Fibroblast of skin of right quadriceps (primary cell): Measurements from ENCODE around the gene MOGAT3.
A peak's percentile ranks its signal among the peaks of the same experiment; 100 is the strongest.

Experiments
- DNase-seq: peaks from one replicate; pipeline ENCODE4 v3.0.0-alpha.2; 2013

Gene MOGAT3

DNA sequence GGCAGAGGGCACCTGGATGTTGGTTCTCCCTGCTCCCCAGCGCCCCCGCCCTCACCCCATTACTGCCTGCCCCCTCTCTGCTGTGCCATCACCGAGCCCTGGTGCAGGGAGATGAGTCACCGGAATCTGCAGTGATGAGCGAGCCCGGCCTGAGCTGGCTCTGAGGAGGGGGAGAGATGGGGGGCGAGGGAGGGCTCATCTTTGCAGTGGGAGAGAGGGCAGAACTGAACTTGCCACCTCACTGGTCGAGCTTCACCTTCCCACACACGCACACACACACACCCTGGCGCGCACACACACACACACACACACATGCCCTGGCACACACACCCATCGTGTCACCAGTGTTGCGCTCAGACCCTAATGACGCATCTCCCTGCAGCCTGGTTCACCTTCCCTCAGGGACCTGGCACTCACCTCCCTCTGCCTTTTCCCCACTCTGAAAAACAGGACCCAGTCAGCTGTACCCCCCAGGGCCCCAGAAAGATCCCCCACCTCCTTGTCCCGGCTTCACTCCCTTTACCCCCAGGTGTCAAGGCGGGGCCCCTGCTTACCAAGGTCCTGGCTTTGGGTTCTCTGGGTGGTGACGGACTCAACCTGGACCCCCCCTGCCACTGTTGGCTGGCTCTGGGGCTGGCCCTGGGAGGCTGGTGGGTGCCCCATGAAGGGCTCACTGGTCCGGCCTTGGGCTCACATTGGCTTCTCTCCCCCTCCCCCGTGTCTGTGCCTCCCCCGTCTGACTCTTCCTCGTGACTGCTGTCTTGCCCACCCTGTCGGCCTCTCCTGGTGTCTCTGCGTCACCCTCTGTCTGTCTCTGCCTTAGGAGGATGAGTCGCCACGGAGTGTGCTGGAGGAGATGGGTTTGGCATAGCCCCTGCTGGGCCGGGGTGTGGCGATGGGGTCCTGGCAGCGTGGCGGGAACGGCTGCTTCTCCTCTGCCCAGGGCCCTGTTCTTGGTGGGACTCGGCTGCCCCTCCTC, 40.9 kb downstream of the MOGAT3 start:
- peak; percentile 52 for DNase-seq

DNA sequence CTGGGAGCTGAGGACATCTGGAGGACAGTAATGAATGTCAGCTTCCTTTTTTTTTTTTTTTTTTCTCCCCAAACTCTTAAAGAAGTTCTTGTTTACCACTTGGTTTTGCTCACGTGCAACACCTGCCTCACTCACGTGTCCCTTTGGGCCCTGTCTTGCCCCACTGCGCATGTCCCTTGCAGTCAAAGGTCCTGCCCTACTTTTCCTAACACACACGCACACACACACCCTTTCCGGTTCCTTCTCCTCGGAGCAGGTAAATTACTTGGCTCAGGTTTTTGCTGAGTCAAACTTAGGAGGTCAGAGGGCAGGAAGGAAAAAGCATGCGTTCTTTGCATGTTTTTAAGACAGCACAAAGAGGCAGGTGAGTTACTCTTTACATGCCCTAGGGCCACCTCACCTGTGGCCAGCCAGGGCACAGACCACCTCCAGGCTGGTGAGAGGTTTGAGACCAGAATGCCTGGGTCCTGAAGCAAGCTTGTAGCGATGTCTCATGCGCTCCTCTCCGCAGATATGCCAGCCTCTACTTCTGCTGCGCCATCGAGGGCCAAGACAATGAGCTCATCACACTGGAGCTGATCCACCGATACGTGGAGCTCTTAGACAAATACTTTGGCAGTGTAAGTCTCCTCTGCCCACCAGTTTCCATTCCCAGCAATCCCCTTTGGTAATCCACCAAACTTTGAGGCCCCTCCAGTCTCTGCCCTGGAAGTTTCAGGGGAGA, 43.8 kb downstream of the MOGAT3 start:
- no peak for DNase-seq

DNA sequence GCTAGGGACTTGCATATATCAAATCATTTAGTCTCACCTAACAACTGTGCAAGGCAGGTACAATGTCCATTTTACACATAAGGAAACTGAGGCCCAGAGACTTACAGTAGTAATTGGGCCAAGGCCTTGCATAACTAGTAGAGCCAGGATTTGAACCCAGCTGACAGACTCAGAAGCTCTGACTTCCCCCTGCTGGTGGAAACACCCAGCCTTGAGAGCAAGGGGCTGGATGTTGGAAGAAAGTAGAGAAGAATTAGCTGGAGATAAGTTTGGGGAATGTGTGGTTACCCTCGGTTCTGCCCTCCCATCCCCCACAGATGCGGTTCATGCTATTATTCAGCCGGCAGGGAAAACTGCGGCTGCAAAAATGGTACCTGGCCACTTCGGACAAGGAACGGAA, 44.6 kb downstream of the MOGAT3 start:
- DNase-seq, result no peak

DNA sequence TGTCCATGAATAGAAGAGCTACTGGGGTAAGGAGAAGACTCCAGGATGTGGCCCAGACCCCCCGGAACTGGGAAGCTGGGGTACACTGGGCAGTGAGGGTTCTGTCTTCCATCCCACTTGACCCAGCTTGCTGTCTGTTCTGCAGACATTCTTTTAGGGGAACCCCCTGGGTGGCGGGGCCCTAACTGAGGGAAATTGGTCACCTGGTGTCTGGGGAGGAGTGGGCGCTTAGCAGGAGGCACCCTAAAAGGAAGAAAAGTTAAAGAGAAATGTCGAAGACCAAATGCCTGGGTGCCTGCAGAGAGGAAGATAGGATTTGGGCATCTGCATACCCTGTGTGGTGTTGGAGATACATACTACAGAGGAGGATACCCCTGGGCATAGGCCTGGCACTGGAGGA, 45.5 kb downstream of the MOGAT3 start:
- no peak for DNase-seq

DNA sequence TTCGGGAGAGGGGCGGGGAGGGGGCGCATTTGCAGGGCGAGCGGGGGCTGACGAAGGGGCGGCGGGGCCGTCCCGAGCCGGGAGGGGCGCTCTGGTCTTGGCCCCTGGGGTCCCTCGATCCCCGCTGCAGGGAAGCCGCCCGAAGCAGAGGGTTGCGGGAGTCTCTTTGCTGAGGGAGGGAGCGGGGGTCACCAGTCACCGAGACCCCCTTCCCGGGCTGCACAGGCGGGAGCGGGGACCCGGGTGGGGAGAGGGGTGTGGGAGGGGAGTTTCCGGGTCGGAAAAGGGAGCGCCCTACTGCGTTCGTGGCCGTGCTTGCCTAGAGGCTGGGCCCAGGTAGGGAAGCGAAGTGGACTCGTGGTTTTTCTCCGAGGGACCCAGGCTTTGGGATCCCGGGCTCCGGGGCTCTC, 46.1 kb downstream of the MOGAT3 start:
- DNase-seq, result no peak

DNA sequence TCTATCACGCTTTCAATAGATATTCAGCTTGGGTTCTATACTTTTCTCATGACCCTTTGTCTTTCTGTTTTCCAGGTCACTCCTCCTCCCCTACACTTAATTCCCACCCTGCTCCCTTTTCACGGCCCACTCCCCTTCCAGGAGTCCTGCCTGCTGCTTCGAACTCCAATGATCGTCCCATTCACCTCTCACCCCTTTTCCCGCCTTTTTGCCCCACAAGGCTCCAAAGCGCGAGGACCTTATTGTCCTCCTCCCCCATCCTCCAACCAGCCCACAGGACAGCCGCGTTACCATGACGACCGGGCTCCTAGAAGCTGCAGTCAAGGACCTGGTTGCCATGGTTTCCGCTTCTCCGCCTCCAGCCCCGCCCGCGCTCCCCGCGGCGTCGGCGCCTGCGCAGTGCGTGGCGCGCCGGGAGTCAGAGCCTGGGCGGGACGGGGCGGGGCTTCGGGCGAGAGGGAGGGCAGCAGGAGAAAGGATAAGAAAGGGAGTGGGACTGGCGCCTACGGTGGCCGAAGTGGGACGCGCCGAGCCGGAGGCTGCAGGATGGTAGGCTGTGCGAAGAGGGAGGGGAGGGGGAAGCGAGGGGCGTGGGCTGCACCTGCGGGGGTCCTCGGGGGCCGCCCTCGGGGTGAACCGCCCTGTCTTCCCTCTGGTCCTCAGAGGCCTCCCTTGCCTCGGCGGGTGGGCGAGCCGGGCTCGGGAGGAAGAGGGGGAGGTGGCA, 46.7 kb downstream of the MOGAT3 start, which contains the start of gene AP1S1:
AP1S1 (plus strand) TSS at position 508 of the 724 bp plus-strand sequence; CDS start at position 547, 39 bp downstream.
- DNase-seq, result peak; percentile 96

DNA sequence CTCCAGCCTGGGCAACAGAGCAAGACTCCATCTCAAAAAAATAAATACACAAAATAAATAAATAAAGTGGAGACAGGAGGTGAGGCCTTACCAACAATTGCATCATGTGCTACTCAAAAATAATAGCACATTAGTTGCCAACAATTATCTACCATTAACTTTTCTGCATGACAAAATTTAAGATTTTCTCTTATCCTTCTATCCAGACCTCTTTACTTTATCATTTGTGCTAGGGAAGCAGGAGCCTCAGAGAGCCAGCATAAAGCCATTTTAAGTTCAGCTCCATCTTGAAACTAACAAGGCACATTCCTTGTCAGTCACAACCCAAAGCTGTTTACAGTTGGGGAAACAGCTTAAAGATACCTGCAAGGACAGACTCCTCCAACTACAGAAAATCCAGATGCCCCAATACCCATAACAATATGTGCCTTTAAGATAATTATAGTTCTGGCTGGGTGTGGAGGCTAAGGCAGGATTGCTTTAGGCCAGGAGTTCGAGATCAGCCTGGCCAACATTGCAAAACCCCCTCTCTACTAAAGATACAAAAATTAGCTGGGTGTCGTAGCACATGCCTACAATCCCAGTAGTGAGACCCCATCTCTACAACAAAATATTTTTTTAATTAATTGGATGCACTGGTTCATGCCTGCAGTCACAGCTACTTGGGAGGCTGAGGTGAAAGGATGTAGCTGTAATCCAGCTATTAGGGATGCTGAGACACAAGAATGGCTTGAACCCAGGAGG, 48.8 kb downstream of the MOGAT3 start:
- DNase-seq, result no peak
